Transverse colon (tissue), 3 donors: ENCODE measurements around the gene WDR49.

Experiments used
- POLR2A ChIP-seq: fragments of 450-650 bp; IDR thresholded peaks from one replicate; pipeline ENCODE4 v1.6.1; 2016; ENCODE audit warnings: antibody characterized with exemption, mild to moderate bottlenecking, moderate library complexity
- POLR2AphosphoS5 ChIP-seq, 3 donors: sonication (generic); formaldehyde crosslinking; IDR thresholded peaks; one replicate each; pipeline ENCODE4 v1.6.1; 2016; ENCODE audit warnings: antibody characterized with exemption in 3 of 3

- TF ChIP-seq POLR2A = no peak
- TF ChIP-seq POLR2AphosphoS5 (IDR thresholded peaks at IDR 0.05) = no peak
These were observed 46.9 kb downstream of the WDR49 start for GRCh38 chr3:167606836-167607235.
